HepG2 (cell line): ENCODE results near the gene TNFRSF6B. TPM values are rescaled to one million over a fixed set of nuclear protein-coding genes. Genes with fewer than 3 reads are reported as not detected.

ENCODE experiments used
- ATF7-NPFF ChIP-seq: sonication (generic); formaldehyde crosslinking; IDR thresholded peaks from 2 replicates; pipeline ENCODE4 v1.8.1; 2023; ENCODE audit warnings: mild to moderate bottlenecking, low read depth, missing genetic modification reagents, moderate library complexity
- HNF4A ChIP-seq: sonication (generic); formaldehyde crosslinking; IDR thresholded peaks from 2 replicates; pipeline ENCODE4 v1.4.0; 2020; ENCODE audit warnings: missing genetic modification reagents
- JARID2 ChIP-seq: sonication (generic); formaldehyde crosslinking; IDR thresholded peaks from 2 replicates; pipeline ENCODE4 v1.8.1; 2023; ENCODE audit warnings: missing genetic modification reagents, inconsistent platforms; ENCODE audit not compliant: insufficient replicate concordance
- KDM5A ChIP-seq: fragments of 200-600 bp; sonication (generic); IDR thresholded peaks from 2 replicates; pipeline ENCODE4 v1.7.0; 2018; ENCODE audit warnings: antibody characterized with exemption, mild to moderate bottlenecking, low read length, borderline replicate concordance
- MAZ ChIP-seq, 2 experiments: sonication (generic) in 1 of 2; formaldehyde crosslinking in 1 of 2; IDR thresholded peaks; 2 replicates each; pipeline versions ENCODE4 v1.5.0 to v1.6.1; 2012 to 2020; ENCODE audit warnings: low read depth in 2 of 2, mild to moderate bottlenecking in 2 of 2, borderline replicate concordance in 1 of 2, improper control_type of control experiment in 1 of 2, low read length in 1 of 2, missing genetic modification reagents in 1 of 2, moderate library complexity in 1 of 2
- NR2C2 ChIP-seq: sonication (generic); formaldehyde crosslinking; IDR thresholded peaks from 2 replicates; pipeline ENCODE4 v1.4.0; 2020; ENCODE audit warnings: missing genetic modification reagents, mild to moderate bottlenecking, moderate library complexity, borderline replicate concordance
- SKI ChIP-seq: fragments of 450-650 bp; IDR thresholded peaks from one replicate; pipeline ENCODE4 v1.6.1; 2018; ENCODE audit warnings: mild to moderate bottlenecking; ENCODE audit not compliant: partially characterized antibody
- SMAD1 ChIP-seq: sonication (generic); formaldehyde crosslinking; IDR thresholded peaks from 2 replicates; pipeline ENCODE4 v1.4.0; 2020; ENCODE audit warnings: missing genetic modification reagents, low read depth, mild to moderate bottlenecking, borderline replicate concordance
- TARDBP ChIP-seq: sonication (generic); formaldehyde crosslinking; IDR thresholded peaks from 2 replicates; pipeline ENCODE4 v1.8.0; 2022; ENCODE audit warnings: mild to moderate bottlenecking, missing genetic modification reagents
- ZNF550 ChIP-seq: sonication (generic); formaldehyde crosslinking; IDR thresholded peaks from 2 replicates; pipeline ENCODE4 v1.4.0; 2020; ENCODE audit warnings: mild to moderate bottlenecking, missing genetic modification reagents, borderline replicate concordance
- ZNF761 ChIP-seq: sonication (generic); formaldehyde crosslinking; conservative IDR thresholded peaks from 2 replicates; pipeline ENCODE4 v1.4.0; 2020; ENCODE audit warnings: mild to moderate bottlenecking, missing genetic modification reagents
- polyA plus RNA-seq, 8 experiments: library from polyadenylated mRNA; depleted of rRNA in 3 of 8; stranded (reverse) in 7 of 8; unstranded in 1 of 8; fragments of >200 nt; fragmentation: Illumina TruSeq in 4 of 8; extraction: Trizol in 4 of 8; gene quantifications; 2 replicates each; pipeline versions ENCODE4 v1.2.1 to v1.2.3, GENCODE V29; 2011 to 2016; ENCODE audit warnings: low read depth in 4 of 8, missing spikeins in 1 of 8, mixed read lengths in 1 of 8; ENCODE audit not compliant: insufficient read depth in 1 of 8
- total RNA-seq, 5 experiments: library from RNA; depleted of rRNA; stranded (reverse); fragments of >200 nt; fragmentation: Illumina TruSeq; extraction: Trizol; gene quantifications; 2 replicates each; pipeline ENCODE4 v1.2.3, GENCODE V29; 2016; ENCODE audit warnings: low read depth in 1 of 5
- TF ChIP-seq, protein P1 (sequence below): sonication (generic); formaldehyde crosslinking; IDR thresholded peaks from 2 replicates; pipeline ENCODE4 v1.4.0; 2020; ENCODE audit warnings: mild to moderate bottlenecking, missing genetic modification reagents, borderline replicate concordance
- TF ChIP-seq, protein P2 (sequence below): IDR thresholded peaks from 2 replicates; pipeline ENCODE4 v1.6.1; 2016; ENCODE audit warnings: missing compliant biosample characterization, missing genetic modification reagents, borderline replicate concordance
- TF ChIP-seq, protein P3 (sequence below): sonication (generic); formaldehyde crosslinking; IDR thresholded peaks from 2 replicates; pipeline ENCODE4 v1.4.0; 2020; ENCODE audit warnings: missing genetic modification reagents, borderline replicate concordance

TNFRSF6B gene
- total and polyA plus RNA-seq, 2 of the 13 experiments (the other 11 are each of a cell fraction or from before 2014, with no cell fraction given), result 0.24 TPM; not detected in 1

DNA sequence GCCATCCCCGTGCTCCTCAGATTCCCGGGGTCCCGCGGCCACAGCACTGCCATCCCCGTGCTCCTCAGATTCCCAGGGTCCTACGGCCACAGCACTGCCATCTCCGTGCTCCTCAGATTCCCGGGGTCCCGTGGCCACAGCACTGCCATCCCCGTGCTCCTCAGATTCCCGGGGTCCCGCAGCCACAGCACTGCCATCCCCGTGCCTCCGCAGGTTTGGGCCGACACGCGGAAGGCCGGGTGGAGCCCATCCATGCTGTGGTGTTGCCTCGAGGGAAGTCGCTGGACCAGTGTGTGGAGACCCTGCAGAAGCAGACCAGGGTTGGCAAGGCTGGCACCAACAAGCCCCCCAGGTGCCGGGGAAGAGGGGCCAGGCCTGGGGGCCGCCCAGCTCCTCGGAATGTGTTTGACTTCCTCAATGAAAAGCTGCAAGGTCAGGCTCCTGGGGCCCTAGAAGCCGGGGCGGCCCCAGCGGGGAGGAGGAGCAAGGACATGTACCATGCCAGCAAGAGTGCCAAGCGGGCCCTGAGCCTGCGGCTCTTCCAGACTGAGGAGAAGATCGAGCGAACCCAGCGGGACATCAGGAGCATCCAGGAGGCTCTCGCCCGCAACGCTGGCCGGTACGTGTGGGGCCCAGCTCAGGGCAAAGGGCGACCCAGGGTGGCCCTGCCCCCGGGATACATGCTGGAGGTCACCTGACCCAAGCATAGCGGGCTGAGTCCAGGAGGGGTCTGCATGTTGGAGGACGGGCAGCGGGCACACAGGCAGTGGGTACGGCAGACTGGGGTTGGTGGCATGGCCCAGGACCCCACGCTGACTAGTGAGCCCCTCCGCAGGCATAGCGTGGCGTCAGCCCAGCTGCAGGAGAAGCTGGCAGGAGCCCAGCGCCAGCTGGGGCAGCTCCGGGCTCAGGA, 38.8 kb downstream of the TNFRSF6B start (continued):
- TF ChIP-seq, protein P1, sequence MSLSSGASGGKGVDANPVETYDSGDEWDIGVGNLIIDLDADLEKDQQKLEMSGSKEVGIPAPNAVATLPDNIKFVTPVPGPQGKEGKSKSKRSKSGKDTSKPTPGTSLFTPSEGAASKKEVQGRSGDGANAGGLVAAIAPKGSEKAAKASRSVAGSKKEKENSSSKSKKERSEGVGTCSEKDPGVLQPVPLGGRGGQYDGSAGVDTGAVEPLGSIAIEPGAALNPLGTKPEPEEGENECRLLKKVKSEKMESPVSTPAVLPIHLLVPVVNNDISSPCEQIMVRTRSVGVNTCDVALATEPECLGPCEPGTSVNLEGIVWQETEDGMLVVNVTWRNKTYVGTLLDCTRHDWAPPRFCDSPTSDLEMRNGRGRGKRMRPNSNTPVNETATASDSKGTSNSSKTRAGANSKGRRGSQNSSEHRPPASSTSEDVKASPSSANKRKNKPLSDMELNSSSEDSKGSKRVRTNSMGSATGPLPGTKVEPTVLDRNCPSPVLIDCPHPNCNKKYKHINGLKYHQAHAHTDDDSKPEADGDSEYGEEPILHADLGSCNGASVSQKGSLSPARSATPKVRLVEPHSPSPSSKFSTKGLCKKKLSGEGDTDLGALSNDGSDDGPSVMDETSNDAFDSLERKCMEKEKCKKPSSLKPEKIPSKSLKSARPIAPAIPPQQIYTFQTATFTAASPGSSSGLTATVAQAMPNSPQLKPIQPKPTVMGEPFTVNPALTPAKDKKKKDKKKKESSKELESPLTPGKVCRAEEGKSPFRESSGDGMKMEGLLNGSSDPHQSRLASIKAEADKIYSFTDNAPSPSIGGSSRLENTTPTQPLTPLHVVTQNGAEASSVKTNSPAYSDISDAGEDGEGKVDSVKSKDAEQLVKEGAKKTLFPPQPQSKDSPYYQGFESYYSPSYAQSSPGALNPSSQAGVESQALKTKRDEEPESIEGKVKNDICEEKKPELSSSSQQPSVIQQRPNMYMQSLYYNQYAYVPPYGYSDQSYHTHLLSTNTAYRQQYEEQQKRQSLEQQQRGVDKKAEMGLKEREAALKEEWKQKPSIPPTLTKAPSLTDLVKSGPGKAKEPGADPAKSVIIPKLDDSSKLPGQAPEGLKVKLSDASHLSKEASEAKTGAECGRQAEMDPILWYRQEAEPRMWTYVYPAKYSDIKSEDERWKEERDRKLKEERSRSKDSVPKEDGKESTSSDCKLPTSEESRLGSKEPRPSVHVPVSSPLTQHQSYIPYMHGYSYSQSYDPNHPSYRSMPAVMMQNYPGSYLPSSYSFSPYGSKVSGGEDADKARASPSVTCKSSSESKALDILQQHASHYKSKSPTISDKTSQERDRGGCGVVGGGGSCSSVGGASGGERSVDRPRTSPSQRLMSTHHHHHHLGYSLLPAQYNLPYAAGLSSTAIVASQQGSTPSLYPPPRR (CRISPR knock-in tag), result 0 out of 2 replicates have a peak, but pooled peaks have one; percentile 23
- TF ChIP-seq TARDBP (CRISPR knock-in tag), result peak; percentile 51; the same call in 1 of the 2 replicates
- TF ChIP-seq KDM5A, result no peak
- TF ChIP-seq HNF4A (CRISPR knock-in tag), result peak; percentile 72
- no peak for TF ChIP-seq ZNF761 (CRISPR knock-in tag)
- no peak for TF ChIP-seq ATF7-NPFF (CRISPR knock-in tag)
- TF ChIP-seq SKI, result no peak
- peak; percentile 62 for TF ChIP-seq NR2C2 (CRISPR knock-in tag)
- no peak for TF ChIP-seq JARID2 (CRISPR knock-in tag)
- TF ChIP-seq MAZ (IDR thresholded peaks at IDR 0.05; ENCODE audit: borderline replicate concordance, low read depth, low read length), result no peak
- TF ChIP-seq MAZ (CRISPR knock-in tag; IDR thresholded peaks at IDR 0.05; ENCODE audit: low read depth), result 0 out of 2 replicates have a peak, but pooled peaks have one; percentile 10
- TF ChIP-seq, protein P2, sequence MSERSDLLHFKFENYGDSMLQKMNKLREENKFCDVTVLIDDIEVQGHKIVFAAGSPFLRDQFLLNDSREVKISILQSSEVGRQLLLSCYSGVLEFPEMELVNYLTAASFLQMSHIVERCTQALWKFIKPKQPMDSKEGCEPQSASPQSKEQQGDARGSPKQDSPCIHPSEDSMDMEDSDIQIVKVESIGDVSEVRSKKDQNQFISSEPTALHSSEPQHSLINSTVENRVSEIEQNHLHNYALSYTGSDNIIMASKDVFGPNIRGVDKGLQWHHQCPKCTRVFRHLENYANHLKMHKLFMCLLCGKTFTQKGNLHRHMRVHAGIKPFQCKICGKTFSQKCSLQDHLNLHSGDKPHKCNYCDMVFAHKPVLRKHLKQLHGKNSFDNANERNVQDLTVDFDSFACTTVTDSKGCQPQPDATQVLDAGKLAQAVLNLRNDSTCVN, result no peak
- TF ChIP-seq ZNF550 (CRISPR knock-in tag), result no peak
- TF ChIP-seq, protein P3, sequence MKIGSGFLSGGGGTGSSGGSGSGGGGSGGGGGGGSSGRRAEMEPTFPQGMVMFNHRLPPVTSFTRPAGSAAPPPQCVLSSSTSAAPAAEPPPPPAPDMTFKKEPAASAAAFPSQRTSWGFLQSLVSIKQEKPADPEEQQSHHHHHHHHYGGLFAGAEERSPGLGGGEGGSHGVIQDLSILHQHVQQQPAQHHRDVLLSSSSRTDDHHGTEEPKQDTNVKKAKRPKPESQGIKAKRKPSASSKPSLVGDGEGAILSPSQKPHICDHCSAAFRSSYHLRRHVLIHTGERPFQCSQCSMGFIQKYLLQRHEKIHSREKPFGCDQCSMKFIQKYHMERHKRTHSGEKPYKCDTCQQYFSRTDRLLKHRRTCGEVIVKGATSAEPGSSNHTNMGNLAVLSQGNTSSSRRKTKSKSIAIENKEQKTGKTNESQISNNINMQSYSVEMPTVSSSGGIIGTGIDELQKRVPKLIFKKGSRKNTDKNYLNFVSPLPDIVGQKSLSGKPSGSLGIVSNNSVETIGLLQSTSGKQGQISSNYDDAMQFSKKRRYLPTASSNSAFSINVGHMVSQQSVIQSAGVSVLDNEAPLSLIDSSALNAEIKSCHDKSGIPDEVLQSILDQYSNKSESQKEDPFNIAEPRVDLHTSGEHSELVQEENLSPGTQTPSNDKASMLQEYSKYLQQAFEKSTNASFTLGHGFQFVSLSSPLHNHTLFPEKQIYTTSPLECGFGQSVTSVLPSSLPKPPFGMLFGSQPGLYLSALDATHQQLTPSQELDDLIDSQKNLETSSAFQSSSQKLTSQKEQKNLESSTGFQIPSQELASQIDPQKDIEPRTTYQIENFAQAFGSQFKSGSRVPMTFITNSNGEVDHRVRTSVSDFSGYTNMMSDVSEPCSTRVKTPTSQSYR (CRISPR knock-in tag), result peak; percentile 72; the same call in 1 of the 2 replicates
- 0 out of 2 replicates have a peak, but pooled peaks have one; percentile 2 for TF ChIP-seq SMAD1
